OCI-LY7 (cell line): ENCODE measurements around the gene TEX44. TPM values are rescaled to one million over a fixed set of nuclear protein-coding genes. Genes with fewer than 3 reads are reported as not detected.
"Not testable (repeated sequence)": the region's sequence is repeated elsewhere in the genome, so short reads cannot be mapped to it uniquely, and the experiment has no call there.

Source experiments
- BruUV-seq: library from RNA; stranded (reverse); fragments of 400-500 nt; replicated peaks from 2 replicates; lab custom pipeline; 2021; lab: Mats Ljungman, UMichigan
- CTCF ChIA-PET: fragments of 300-600 bp; sonication (Branson Sonifier 250); formaldehyde crosslinking; loops from one replicate; lab custom pipeline; 2022; ENCODE audit warnings: antibody characterized with exemption; ENCODE audit not compliant: unreplicated experiment; lab: Charles Lee
- POLR2A ChIA-PET: fragments of 300-600 bp; sonication (Branson Sonifier 250); formaldehyde crosslinking; loops from one replicate; lab custom pipeline; 2022; ENCODE audit warnings: antibody characterized with exemption; lab: Charles Lee
- DNase-seq: peaks from one replicate; pipeline ENCODE4 v3.0.0-alpha.2; 2015; ENCODE audit warnings: low spot score
- H2AFZ ChIP-seq: fragments of 200-600 bp; sonication (generic), shearing (Covaris generic); 2 replicates; pipeline ENCODE4 v1.6.1; 2014; ENCODE audit warnings: mild to moderate bottlenecking, antibody characterized with exemption, low read length, moderate library complexity
- H3K27ac ChIP-seq: fragments of 200-600 bp; sonication (generic); 2 replicates; pipeline ENCODE4 v1.5.1; 2014; ENCODE audit warnings: mixed run types, low read depth, mild to moderate bottlenecking, moderate library complexity, low read length, inconsistent platforms; ENCODE audit not compliant: poor library complexity, severe bottlenecking
- H3K36me3 ChIP-seq: fragments of 200-600 bp; sonication (generic); 2 replicates; pipeline ENCODE4 v1.6.1; 2014; ENCODE audit warnings: mild to moderate bottlenecking, antibody characterized with exemption, low read length, moderate library complexity, mixed read lengths; ENCODE audit not compliant: insufficient read depth
- H3K4me1 ChIP-seq: fragments of 200-600 bp; sonication (generic); 2 replicates; pipeline ENCODE4 v1.5.1; 2014; ENCODE audit warnings: mild to moderate bottlenecking, low read length; ENCODE audit not compliant: insufficient read depth, poor library complexity, severe bottlenecking
- H3K4me2 ChIP-seq: fragments of 200-600 bp; sonication (generic); 2 replicates; pipeline ENCODE4 v1.6.1; 2014; ENCODE audit warnings: mild to moderate bottlenecking, low read length
- H3K4me3 ChIP-seq: fragments of 200-600 bp; sonication (generic); 2 replicates; pipeline ENCODE4 v1.5.1; 2014; ENCODE audit warnings: mild to moderate bottlenecking, low read depth, low read length; ENCODE audit not compliant: poor library complexity, severe bottlenecking
- H3K79me2 ChIP-seq: fragments of 200-600 bp; sonication (generic); 2 replicates; pipeline ENCODE4 v1.6.1; 2016; ENCODE audit warnings: low read depth, mild to moderate bottlenecking, low read length, moderate library complexity, mixed read lengths; ENCODE audit not compliant: insufficient read depth
- H3K9me2 ChIP-seq: fragments of 200-600 bp; sonication (generic); 2 replicates; pipeline ENCODE4 v1.6.1; 2016; ENCODE audit warnings: mild to moderate bottlenecking, low read length, mixed read lengths; ENCODE audit not compliant: insufficient read depth
- H3K9me3 ChIP-seq: fragments of 200-600 bp; sonication (generic); 2 replicates; pipeline ENCODE4 v1.6.1; 2014; ENCODE audit warnings: mild to moderate bottlenecking, mixed run types, low read length, mixed read lengths
- H4K20me1 ChIP-seq: fragments of 200-600 bp; sonication (generic); 2 replicates; pipeline ENCODE4 v1.6.1; 2014; ENCODE audit warnings: mild to moderate bottlenecking, antibody characterized with exemption, low read length, moderate library complexity, mixed read lengths; ENCODE audit not compliant: insufficient read depth
- CTCF ChIP-seq: fragments of 200-600 bp; sonication (generic); conservative IDR thresholded peaks from 2 replicates; pipeline ENCODE4 v1.5.1; 2014; ENCODE audit warnings: mild to moderate bottlenecking, antibody characterized with exemption, low read length, moderate library complexity, mixed read lengths
- EZH2phosphoT487 ChIP-seq: fragments of 200-600 bp; sonication (generic); IDR thresholded peaks from 2 replicates; pipeline ENCODE4 v1.6.1; 2018; ENCODE audit warnings: low read depth, borderline replicate concordance, mild to moderate bottlenecking, mixed run types, antibody characterized with exemption, low read length, moderate library complexity, mixed read lengths
- intact Hi-C: fragments of 100-400 bp; cut with micrococcal nuclease; formaldehyde crosslinking; loops from one replicate; pipeline ENCODE4 v1.10.0; 2022; ENCODE audit not compliant: unreplicated experiment
- total RNA-seq, 2 experiments: library from RNA; depleted of rRNA in 1 of 2; stranded (reverse); fragments of >200 nt in 1 of 2; shearing (Covaris generic) in 1 of 2; gene quantifications; 2 replicates each; pipeline ENCODE4 v1.2.3, GENCODE V29; 2014 to 2022

Gene TEX44
- total RNA-seq, 2 experiments from 2014 or later, result not detected

GRCh38 chr2:231575612-231576256 is 16.9 kb upstream of the TEX44 start:
- no TSS peak for BruUV-seq
- ChIA-PET CTCF (interaction anchor here (0.7 kb wide), 1 partner anchor 145 kb away, joined by 3 read pairs; no protein-coding TSS in a partner anchor), POLR2A (interaction anchor here (1.1 kb wide), 1 partner anchor 112 kb away, joined by 4 read pairs; the partner anchor contains the start of gene NCL)
- Histone ChIP-seq H3K9me3 (no peaks in the 10 kb centered on the region), H3K9me2 (no peaks in the 10 kb centered on the region), H3K79me2 (no peaks in the 10 kb centered on the region), H3K4me1 (no peaks in the 10 kb centered on the region), H2AFZ (no peak overlapping the region), H3K36me3 (no peaks in the 10 kb centered on the region), H3K4me3 (no peak overlapping the region), H3K27ac (no peak overlapping the region), H4K20me1 (no peaks in the 10 kb centered on the region), H3K4me2 (no peak overlapping the region)
- no peak for DNase-seq
- intact Hi-C loops, result no loop called here
- no peak for TF ChIP-seq EZH2phosphoT487
- TF ChIP-seq CTCF, result no peak

GRCh38 chr2:231576465-231576864 is 16.2 kb upstream of the TEX44 start:
- DNase-seq, result no peak
- H2AFZ ChIP-seq, result no peak overlapping the region
- no peaks in the 10 kb centered on the region for H4K20me1 ChIP-seq
- no peaks in the 10 kb centered on the region for H3K9me2 ChIP-seq
- H3K4me3 ChIP-seq, result no peak overlapping the region
- POLR2A ChIA-PET, result interaction anchor here (1.1 kb wide), 1 partner anchor 112 kb away, joined by 4 read pairs; the partner anchor contains the start of gene NCL
- H3K4me2 ChIP-seq, result no peak overlapping the region
- no peaks in the 10 kb centered on the region for H3K9me3 ChIP-seq
- H3K4me1 ChIP-seq, result no peaks in the 10 kb centered on the region
- H3K79me2 ChIP-seq, result no peaks in the 10 kb centered on the region
- CTCF ChIA-PET, result no interaction called here
- H3K27ac ChIP-seq, result no peak overlapping the region
- BruUV-seq, result no TSS peak
- intact Hi-C loops, result no loop called here
- TF ChIP-seq EZH2phosphoT487 (no peak), CTCF (no peak)
- H3K36me3 ChIP-seq, result no peaks in the 10 kb centered on the region

GRCh38 chr2:231578655-231579054 is 14.0 kb upstream of the TEX44 start:
- CTCF ChIA-PET, result interaction anchor here (0.5 to 1.4 kb wide), 3 partner anchors 18 to 938 kb away, joined by 3 read pairs; no protein-coding TSS in a partner anchor

More at GRCh38 chr2:231578655-231579054, 14.0 kb upstream of the TEX44 start:
- H3K4me1 ChIP-seq, BruUV-seq, H3K27ac ChIP-seq, intact Hi-C loops, H3K4me3 ChIP-seq, DNase-seq, H3K79me2 ChIP-seq, H3K4me2 ChIP-seq, H3K9me2 ChIP-seq, H3K36me3 ChIP-seq, H2AFZ ChIP-seq, H3K9me3 ChIP-seq, H4K20me1 ChIP-seq: not testable (repeated sequence)
- POLR2A ChIA-PET, result interaction anchor here (0.7 kb wide), 1 partner anchor 31 kb away, joined by 3 read pairs; no protein-coding TSS in a partner anchor
